ENCODE measurements around the gene DDX20.

DDX20 gene

GRCh38 chr1:111755331-111756123 is at the start of gene DDX20:
DDX20 (plus strand) TSS chr1:111755901; CDS start chr1:111755925, 24 bp downstream.
- ATAC-seq, result peak; percentile 91 to 92

DNA sequence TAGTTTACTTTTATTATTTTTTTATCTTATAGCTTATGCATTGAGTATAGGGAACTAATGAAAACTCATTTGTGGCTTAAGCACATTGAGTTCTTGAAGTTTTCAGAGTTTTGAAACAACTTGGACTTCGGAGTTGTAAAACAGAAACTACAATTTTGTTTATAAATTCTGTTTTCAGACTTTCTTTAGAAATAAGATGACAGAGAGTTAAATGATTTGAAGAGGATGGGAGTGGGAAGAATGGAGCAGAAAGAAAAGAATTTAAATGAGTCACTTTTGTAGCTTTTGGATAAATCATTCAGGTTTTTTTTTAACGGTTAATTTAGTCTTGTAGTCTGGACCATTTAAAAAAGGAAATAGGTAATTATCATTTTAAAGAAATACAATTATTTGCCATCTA is 48.8 kb upstream of the DDX20 start:
- ATAC-seq, result no peak

- no peak for ATAC-seq
Measured at GRCh38 chr1:111707906-111708305, 47.8 kb upstream of the DDX20 start.

GRCh38 chr1:111709986-111710385 is 45.7 kb upstream of the DDX20 start:
- ATAC-seq, result peak; percentile 32 to 69

- ATAC-seq, result no peak
Measured at GRCh38 chr1:111716333-111716732, 39.4 kb upstream of the DDX20 start.

DNA sequence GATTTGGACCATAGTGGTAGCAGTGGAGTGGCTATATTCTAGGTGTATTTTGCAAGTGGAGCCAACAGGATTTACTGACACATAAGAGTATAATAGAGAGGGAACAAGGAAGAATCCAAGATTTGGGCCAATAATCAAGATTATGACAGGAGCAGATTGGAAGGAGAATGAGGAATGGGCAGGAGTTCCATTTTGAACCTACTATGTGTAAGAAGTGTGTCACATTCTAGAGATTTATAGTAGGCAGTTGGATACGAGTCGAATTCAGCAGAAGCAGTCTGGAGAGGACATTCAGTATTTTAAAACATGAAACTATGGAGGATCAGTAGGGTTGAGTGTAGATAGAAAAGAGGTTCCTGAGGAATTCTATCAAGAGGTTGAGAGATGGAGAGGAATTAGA is 38.3 kb upstream of the DDX20 start:
- ATAC-seq, result no peak

DNA sequence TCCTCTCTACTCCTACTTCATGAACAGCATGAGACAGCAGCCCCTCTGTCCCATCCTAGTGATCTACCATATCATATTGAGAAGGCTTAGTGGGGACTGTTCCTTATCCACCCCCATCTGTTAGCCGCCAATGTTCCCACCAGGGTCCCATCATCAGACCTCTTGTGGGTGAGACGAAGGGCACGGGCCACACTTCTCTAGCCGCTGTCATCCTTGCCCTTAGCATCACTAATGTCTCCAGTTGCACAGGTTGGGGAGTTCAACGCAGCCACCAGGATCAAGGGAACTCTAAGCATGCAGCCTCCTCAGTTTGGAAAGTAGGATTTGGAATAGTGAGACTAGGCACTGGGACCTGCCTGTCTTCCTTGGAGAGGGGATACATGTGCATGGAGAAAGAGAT is 36.6 kb upstream of the DDX20 start:
- ATAC-seq, result no peak

GRCh38 chr1:111719674-111720132 is 36.0 kb upstream of the DDX20 start:
- ATAC-seq, result no peak

DNA sequence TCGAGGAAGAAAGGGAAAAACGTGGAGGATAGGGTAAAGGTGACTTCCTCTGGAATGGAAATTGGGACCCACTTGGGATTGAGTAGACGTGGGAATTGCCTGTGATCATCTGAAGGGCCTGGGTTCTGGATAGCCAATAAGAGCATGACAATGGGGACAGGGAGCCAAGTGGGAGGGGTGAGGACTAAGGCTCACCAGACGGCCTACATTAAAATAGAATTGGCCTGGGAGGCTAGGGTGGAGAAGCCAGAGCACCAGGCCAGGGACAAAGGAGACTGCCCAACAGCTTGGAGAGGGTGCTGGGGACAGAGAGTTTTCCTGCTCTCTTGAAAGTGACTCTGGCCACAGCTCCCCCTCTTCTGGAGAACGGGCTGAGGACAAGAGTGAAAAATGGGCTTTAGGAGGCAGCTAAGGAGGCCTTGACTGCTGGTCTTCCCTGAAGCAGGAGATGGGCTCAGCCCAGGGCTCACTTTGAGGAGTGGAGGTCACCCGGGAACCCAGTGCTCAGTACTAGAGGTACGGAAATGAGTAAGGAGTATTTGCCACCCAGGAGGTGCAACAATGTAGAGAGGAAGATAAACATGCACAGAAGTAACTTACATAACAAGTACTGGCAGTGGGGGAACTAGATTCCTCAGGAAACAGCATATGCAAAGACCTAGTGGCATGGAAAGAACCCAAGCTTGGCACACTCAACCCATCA is 35.3 kb upstream of the DDX20 start:
- ATAC-seq, result no peak

DNA sequence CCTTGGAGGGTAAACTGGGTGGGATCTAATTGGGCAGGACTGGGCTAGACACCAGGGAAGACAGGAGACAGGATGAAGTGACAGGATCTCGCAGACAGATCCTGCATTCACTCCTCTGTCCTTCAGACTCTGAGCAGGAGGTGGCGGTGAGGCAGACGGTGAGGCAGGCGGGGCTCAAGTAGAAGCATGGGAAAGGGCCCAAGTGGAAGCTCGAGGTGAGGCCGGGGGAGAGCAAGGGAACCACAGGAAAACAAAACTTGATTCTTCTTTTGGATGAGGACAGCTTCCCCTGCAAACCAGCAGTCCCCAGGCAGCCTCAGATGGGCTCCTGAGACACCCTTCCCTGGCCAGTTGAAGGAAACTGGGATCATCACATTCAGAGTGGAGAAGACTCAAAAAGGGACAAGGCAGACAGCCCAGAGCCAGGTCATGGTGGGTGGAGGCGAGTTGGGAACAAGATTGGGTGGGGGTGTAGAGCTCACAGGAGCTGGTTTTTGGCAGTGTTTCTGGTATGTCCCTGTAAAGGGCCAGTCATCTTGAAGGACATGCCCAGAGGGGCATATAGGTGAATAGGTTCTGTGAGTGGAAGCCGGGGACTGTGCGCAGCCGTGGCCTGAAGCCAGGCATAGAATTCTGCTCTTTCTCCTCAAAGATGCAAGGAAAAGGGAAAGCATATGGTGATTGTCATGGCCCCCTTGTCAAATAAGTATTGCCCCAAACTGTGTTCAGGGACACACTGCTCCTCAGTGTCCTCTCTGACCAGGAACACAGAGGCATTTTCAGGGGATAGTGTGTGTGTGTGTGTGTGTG is 34.5 kb upstream of the DDX20 start:
- ATAC-seq, result peak in 1 of 2 donors; percentile 5

DNA sequence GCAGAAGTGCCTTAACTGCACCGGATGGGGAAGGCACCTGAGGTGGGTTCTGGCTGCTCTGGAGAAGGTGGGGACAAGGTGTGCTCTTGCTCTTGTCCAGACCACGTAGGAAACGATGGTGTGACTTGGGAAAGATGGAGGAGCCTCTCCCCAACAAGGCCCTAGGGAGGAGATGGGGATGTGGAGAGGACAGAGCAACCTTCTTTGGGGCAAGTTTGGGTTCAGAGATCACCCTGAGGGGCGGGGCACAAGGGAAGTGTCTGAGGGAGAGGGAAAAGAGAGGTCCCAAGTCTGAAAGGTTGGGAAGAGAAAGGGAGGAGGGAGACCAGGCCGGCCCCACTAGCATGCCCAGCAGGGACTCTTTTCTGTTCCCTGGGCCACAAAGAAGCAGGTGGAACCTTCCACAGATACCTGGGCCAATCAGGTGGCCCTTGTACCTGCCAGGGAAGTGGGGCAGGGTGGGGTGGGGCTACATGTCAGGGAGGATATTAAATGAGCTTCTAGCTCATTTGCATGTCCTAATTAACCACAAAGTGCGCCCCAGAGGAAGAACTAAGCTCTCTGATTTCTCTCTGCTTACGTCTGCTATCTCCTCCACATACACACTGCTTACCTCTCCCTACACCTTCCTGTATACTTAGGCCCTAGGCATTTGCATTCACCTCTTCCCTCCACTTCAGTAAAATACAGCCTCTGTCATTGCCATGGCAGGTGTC is 32.5 kb upstream of the DDX20 start:
- no peak for ATAC-seq

DNA sequence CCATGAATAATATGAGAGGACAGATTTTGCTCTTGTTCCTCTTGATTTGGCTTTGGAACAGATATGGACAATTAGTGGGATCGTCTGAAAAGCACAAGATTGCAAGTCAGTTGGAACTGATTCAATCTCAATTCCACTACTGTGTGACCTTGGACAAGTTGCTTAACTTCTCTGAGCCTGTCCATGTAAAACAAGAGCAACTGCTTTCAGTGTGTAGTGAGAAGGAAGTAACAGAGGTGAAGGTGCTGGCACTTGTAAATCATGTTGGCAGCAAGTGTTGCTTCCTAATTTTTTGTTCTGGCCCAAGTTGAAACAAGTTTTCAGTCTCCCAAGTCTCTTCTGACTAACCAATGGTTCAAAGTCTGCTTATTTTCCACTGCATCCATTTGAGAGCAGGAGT is 31.8 kb upstream of the DDX20 start:
- ATAC-seq, result no peak

GRCh38 chr1:111725192-111725591 is 30.5 kb upstream of the DDX20 start:
- ATAC-seq, result no peak

- no peak for ATAC-seq
Measured at GRCh38 chr1:111727056-111727455, 28.6 kb upstream of the DDX20 start.

GRCh38 chr1:111729271-111729921 is 26.3 kb upstream of the DDX20 start:
- no peak for ATAC-seq

DNA sequence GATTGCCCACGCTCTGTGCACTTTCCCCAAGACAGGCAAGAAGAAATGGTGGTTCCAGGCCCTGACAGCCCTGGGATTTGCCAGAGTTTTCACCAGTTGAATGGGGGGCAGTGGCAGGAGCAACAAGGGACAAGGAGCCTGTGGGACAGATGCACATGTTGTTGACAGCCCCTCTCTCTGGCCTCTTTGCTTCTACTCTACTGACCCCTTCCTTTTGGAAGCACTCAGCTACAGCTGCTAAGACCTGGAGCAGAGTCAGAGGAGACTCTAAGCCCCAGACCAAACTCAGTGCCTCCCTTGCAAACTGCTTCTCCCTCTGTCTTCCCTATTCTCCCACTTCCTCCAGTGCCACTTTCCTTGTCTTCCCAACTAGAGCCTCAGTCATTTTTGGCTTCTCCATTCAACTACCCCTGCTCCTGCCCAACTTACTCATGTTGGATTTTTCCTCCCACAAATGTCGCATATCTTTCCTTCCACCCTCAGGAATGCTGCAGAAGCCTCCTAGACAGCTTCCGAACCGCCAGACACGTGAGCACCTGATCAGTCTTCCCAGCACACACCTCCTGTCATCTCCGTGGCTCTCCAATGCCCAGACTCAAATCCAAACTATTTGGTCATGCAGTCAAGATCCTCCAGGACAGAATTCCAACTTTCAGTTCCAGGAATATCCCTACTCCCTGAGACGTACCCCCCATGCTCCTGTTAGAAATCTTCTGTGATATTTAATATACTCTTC is 25.6 kb upstream of the DDX20 start:
- no peak for ATAC-seq

DNA sequence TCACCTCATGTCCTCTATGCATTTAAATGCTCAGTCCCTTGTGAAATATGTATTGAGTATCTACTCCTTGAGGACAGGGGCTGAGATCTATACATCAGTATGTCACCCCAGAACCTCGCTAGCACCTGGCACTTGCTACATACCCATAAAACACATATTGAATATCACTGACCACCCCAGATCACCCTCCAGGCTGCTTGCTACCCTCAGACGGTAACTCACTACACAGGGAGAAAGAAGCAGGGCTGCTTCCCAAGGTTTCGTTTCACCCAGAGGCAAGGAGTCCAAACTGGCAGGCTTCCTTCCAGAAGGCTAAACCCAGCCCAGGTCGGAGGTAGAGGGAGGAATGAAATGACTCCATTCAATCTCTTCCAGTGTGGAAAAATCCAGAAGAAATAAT is 25.0 kb upstream of the DDX20 start:
- no peak for ATAC-seq

DNA sequence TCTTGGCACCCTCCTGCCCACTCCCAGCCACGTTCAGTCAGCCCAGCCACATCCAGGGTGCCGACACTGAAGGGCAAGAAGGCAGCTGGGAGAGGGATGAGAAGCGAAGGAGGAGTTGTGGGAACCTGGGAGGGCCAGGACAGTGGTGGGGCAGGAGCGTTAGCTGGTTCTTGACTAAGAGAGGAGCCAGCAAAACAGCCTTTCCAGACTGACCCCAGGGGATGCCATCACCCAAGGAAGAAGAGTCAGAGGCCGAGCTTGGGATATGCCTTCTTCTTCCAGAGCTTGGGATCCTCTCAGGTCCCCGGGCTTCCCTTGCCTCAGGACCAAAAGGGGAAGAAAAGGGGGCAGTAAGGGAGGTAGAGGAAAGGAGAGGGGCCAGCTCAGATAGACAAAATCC is 23.7 kb upstream of the DDX20 start:
- no peak for ATAC-seq

GRCh38 chr1:111732718-111733117 is 23.0 kb upstream of the DDX20 start:
- ATAC-seq, result no peak

GRCh38 chr1:111733183-111733991 is 22.3 kb upstream of the DDX20 start:
- ATAC-seq, result no peak

- ATAC-seq, result no peak
Measured at GRCh38 chr1:111733992-111734341, 21.7 kb upstream of the DDX20 start.
